Measurements from ENCODE around the gene AGTRAP.

- no peak for TF ChIP-seq ZKSCAN1 (IDR thresholded peaks at IDR 0.05; ENCODE audit: low read depth, low read length)
- TF ChIP-seq ZBTB7A (IDR thresholded peaks at IDR 0.05; ENCODE audit: borderline replicate concordance, control insufficient read depth, low read depth, low read length), result no peak
- no peak for TF ChIP-seq CTCF (IDR thresholded peaks at IDR 0.05 in 2 of 3, conservative IDR thresholded peaks at IDR 0.05 in 1 of 3; ENCODE audit: insufficient read depth in 2 of 3, low read depth in 1 of 3, low read length in 3 of 3)
- TF ChIP-seq ZC3H11A (IDR thresholded peaks at IDR 0.05; ENCODE audit: low read depth, low read length), result no peak
- TF ChIP-seq FOXK2 (conservative IDR thresholded peaks at IDR 0.05 in 1 of 2, IDR thresholded peaks at IDR 0.05 in 1 of 2; ENCODE audit: low read depth in 2 of 2), result no peak
- TF ChIP-seq ZSCAN32 (CRISPR knock-in tag; IDR thresholded peaks at IDR 0.05), result no peak
- no peak for TF ChIP-seq JUND (IDR thresholded peaks at IDR 0.05; ENCODE audit: borderline replicate concordance, low read depth, low read length)
- TF ChIP-seq JUND (tag; IDR thresholded peaks at IDR 0.05; ENCODE audit: borderline replicate concordance, low read depth, low read length), result no peak
- TF ChIP-seq ZBTB5 (IDR thresholded peaks at IDR 0.05), result no peak
- TF ChIP-seq RNF2 (IDR thresholded peaks at IDR 0.05), result no peak
- no peak for TF ChIP-seq CUX1 (CRISPR knock-in tag; IDR thresholded peaks at IDR 0.05)
- no peak for TF ChIP-seq TCFL5 (CRISPR knock-in tag; conservative IDR thresholded peaks at IDR 0.05)
Observed at GRCh38 chr1:11782127-11782708, 46.3 kb downstream of the AGTRAP start.
